CD14-positive monocyte (primary cell): ENCODE measurements around the gene MCRIP2. TPM values are rescaled to one million over a fixed set of nuclear protein-coding genes. Genes with fewer than 3 reads are reported as not detected.
A peak's percentile ranks its signal among the peaks of the same experiment; 100 is the strongest.

Experiments
- DNase-seq, 3 donors: peaks; one replicate each; pipeline ENCODE4 v3.0.0-alpha.2; 2011 to 2022
- H2AFZ ChIP-seq: 2 replicates; pipeline ENCODE4 v1.6.0; 2012; ENCODE audit warnings: mild to moderate bottlenecking, low read depth, low read length, inconsistent platforms; ENCODE audit not compliant: insufficient read depth, poor library complexity, severe bottlenecking
- H3K27ac ChIP-seq, 2 donors: 1 replicate in 1 of 2; 2 replicates in 1 of 2; pipeline ENCODE4 v1.5.1; 2012 to 2013; ENCODE audit warnings: low read length in 2 of 2, control low read depth in 1 of 2, inconsistent platforms in 1 of 2, low read depth in 1 of 2, mild to moderate bottlenecking in 1 of 2
- H3K27me3 ChIP-seq, 2 donors: one replicate each; pipeline versions ENCODE4 v1.6.0 to v1.6.1; 2011 to 2013; ENCODE audit warnings: low read length in 2 of 2; ENCODE audit not compliant: control insufficient read depth in 2 of 2, insufficient read depth in 2 of 2
- H3K36me3 ChIP-seq, 2 donors: replicated peaks in 1 of 2; 1 replicate in 1 of 2; 2 replicates in 1 of 2; pipeline versions ENCODE4 v1.5.1 to v1.6.1; 2012 to 2013; ENCODE audit warnings: low read length in 2 of 2, control low read depth in 1 of 2, inconsistent platforms in 1 of 2, mild to moderate bottlenecking in 1 of 2; ENCODE audit not compliant: insufficient read depth in 2 of 2, control insufficient read depth in 1 of 2
- H3K4me1 ChIP-seq, 2 donors: 1 replicate in 1 of 2; 2 replicates in 1 of 2; pipeline versions ENCODE4 v1.5.1 to v1.6.1; 2012 to 2013; ENCODE audit warnings: low read length in 2 of 2, control low read depth in 1 of 2, inconsistent platforms in 1 of 2, mild to moderate bottlenecking in 1 of 2, moderate library complexity in 1 of 2; ENCODE audit not compliant: insufficient read depth in 2 of 2, control insufficient read depth in 1 of 2
- H3K4me2 ChIP-seq: replicated peaks from 2 replicates; pipeline ENCODE3; 2012; ENCODE audit warnings: low read length, moderate library complexity, mild to moderate bottlenecking; ENCODE audit not compliant: poor library complexity, severe bottlenecking; ENCODE audit errors: extremely low read depth
- H3K4me3 ChIP-seq, 3 experiments: fragments of 200-600 bp in 1 of 3; sonication (generic) in 1 of 3; replicated peaks in 1 of 3; 1 replicate in 2 of 3; 2 replicates in 1 of 3; pipeline ENCODE4 v1.5.1; 2011 to 2013; ENCODE audit warnings: low read length in 3 of 3, mild to moderate bottlenecking in 3 of 3, control low read depth in 2 of 3, low read depth in 2 of 3, inconsistent platforms in 1 of 3, moderate library complexity in 1 of 3
- H3K79me2 ChIP-seq: 2 replicates; pipeline ENCODE4 v1.6.0; 2012; ENCODE audit warnings: mild to moderate bottlenecking, control low read depth, inconsistent platforms, low read length, moderate library complexity; ENCODE audit not compliant: insufficient read depth
- H3K9ac ChIP-seq: 2 replicates; pipeline ENCODE4 v1.6.0; 2017; ENCODE audit warnings: low read length, mild to moderate bottlenecking; ENCODE audit not compliant: insufficient read depth, poor library complexity, severe bottlenecking
- H3K9me3 ChIP-seq, 2 donors: replicated peaks in 1 of 2; 1 replicate in 1 of 2; 2 replicates in 1 of 2; pipeline versions ENCODE4 v1.5.1 to v1.6.1; 2012 to 2013; ENCODE audit warnings: low read length in 2 of 2, control low read depth in 1 of 2; ENCODE audit not compliant: control insufficient read depth in 1 of 2, insufficient read depth in 1 of 2
- H4K20me1 ChIP-seq: 2 replicates; pipeline ENCODE4 v1.6.0; 2012; ENCODE audit warnings: mild to moderate bottlenecking, low read length, control low read depth, moderate library complexity; ENCODE audit not compliant: insufficient read depth
- H3K27ac Mint-ChIP-seq, 7 donors: one replicate each; pipeline ENCODE4 v1.8.0; 2020; ENCODE audit warnings: mild to moderate bottlenecking in 7 of 7, mixed read lengths in 7 of 7, moderate library complexity in 6 of 7, inconsistent platforms in 2 of 7
- H3K27me3 Mint-ChIP-seq, 3 donors: one replicate each; pipeline ENCODE4 v1.8.0; 2021 to 2022; ENCODE audit warnings: low read depth in 3 of 3, mild to moderate bottlenecking in 3 of 3, mixed read lengths in 3 of 3, moderate library complexity in 3 of 3, inconsistent platforms in 1 of 3
- H3K36me3 Mint-ChIP-seq, 2 donors: one replicate each; pipeline ENCODE4 v1.8.0; 2020; ENCODE audit warnings: mixed read lengths in 2 of 2, inconsistent platforms in 1 of 2, mild to moderate bottlenecking in 1 of 2
- H3K4me1 Mint-ChIP-seq: one replicate; pipeline ENCODE4 v1.8.0; 2020; ENCODE audit warnings: mild to moderate bottlenecking, mixed read lengths
- H3K4me3 Mint-ChIP-seq, 2 donors: one replicate each; pipeline ENCODE4 v1.8.0; 2020; ENCODE audit warnings: mild to moderate bottlenecking in 2 of 2, mixed read lengths in 2 of 2, moderate library complexity in 1 of 2
- H3K9me3 Mint-ChIP-seq, 7 donors: one replicate each; pipeline ENCODE4 v1.8.0; 2020 to 2022; ENCODE audit warnings: mixed read lengths in 7 of 7, mild to moderate bottlenecking in 6 of 7, moderate library complexity in 6 of 7, inconsistent platforms in 2 of 7
- CTCF ChIP-seq: fragments of 200-600 bp; IDR thresholded peaks from one replicate; pipeline ENCODE4 v1.8.0; 2022; ENCODE audit warnings: antibody characterized with exemption, mild to moderate bottlenecking
- WGBS: methylation state at CpG from one replicate; pipeline ENCODE4 v1.1.5; 2013; ENCODE audit warnings: missing lambda C conversion rate; ENCODE audit not compliant: insufficient coverage; 5-methylcytosine and 5-hydroxymethylcytosine counted together
- intact Hi-C, 2 donors: fragments of 100-400 bp; cut with micrococcal nuclease; formaldehyde crosslinking; loops; one replicate each; pipeline versions ENCODE4 v1.15.0 to v1.15.1; 2023
- polyA plus RNA-seq, 3 donors: library from polyadenylated mRNA; depleted of rRNA in 1 of 3; unstranded in 2 of 3; stranded (reverse) in 1 of 3; fragments of 300-500 nt in 2 of 3; fragments of >200 nt in 1 of 3; fragmentation: Illumina TruSeq in 2 of 3; gene quantifications; 1 replicate in 2 of 3; 2 replicates in 1 of 3; pipeline ENCODE4 v1.2.3, GENCODE V29; 2012 to 2021

Gene MCRIP2
- polyA plus RNA-seq, 3 donors, result 23.7 to 65.6 (median 42.1) TPM

DNA sequence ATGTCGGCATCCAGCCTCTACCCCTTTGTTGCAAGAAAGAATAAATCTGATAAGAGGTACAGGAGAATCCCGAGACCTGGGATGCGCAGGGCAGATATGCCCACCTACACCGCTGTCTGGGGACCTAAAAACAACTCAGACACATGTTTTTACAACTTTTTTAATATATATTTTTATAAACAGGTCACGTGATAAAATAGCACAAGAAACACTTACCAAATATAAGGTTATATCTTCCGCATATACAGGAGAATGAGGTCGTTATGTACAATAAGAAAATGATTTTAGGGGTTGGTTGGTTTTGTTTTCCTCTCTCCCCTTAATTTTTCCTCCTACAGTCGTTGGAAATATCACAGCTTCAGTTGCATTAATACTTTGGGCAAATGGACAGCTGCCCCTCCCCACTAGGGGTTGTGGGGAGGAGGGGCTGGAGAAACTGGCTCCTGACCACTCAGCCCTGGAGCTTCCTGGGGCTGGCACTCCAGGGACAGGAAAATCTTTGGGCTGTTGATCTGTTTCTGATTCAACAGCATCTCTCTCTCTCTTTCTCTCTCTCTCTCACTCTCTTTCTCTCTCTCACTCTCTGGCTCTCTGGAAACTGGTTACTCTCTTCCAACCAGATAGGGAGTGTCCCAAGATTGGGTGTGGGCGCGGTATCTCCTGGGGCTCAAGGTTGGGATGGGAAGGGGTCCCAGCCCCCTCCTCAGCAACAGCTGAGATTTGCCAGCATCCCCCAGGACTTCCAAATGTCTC lies 50.9 kb downstream of the MCRIP2 start:
- no peak overlapping the region for H3K4me3 ChIP-seq
- Mint-ChIP-seq H3K36me3 (peaks cover 7 to 8% of the 10 kb centered on the region in 2 donors), H3K27ac (peak overlapping the region in 1 of 7 donors; percentile 62), H3K27me3 (peaks cover 51 to 67% (median 60%) of the 10 kb centered on the region in 3 donors), H3K4me1 (peaks cover 25% of the 10 kb centered on the region), H3K4me3 (peak overlapping the region in 1 of 2 donors; percentile 94), H3K9me3 (peaks cover 6 to 25% (median 8%) of the 10 kb centered on the region in 7 donors)
- H3K4me2 ChIP-seq, result no peak overlapping the region
- peaks cover 33 to 45% of the 10 kb centered on the region in 2 donors for H3K4me1 ChIP-seq
- peaks cover 4% of the 10 kb centered on the region for H4K20me1 ChIP-seq
- no peak overlapping the region for H2AFZ ChIP-seq
- H3K27me3 ChIP-seq, result peaks cover 20 to 53% of the 10 kb centered on the region in 2 donors
- H3K27ac ChIP-seq, result no peak overlapping the region
- H3K79me2 ChIP-seq, result no peaks in the 10 kb centered on the region
- WGBS, result no CpG with 5 or more reads among the region's 10 CpGs
- H3K36me3 ChIP-seq, result peaks cover 0 to 2% of the 10 kb centered on the region in 2 donors
- peaks cover 0 to 4% of the 10 kb centered on the region in 2 donors for H3K9me3 ChIP-seq
- TF ChIP-seq CTCF, result no peak
- DNase-seq, result no peak
- no peak overlapping the region for H3K9ac ChIP-seq
- intact Hi-C loops, result no loop called here

DNA sequence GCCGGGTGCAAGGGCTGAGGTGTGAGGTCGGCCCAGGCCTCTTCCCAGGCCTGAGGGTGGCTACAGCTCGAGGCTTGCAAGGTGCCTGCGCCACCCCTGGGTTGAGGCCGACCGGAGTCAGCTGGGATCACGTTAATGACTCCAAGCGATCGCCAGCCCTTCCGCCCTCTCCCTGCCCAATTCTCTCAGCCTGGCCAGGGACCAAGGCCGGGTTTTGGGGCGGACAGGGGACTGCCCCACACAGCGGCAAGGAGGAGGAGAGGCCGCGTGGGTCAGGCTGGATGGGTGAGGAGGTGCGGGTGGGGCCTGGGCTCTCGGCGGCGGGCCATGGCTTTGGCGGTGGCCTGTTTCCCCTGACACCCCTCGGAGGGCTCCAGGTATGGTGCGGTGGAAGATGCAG lies 51.7 kb downstream of the MCRIP2 start:
- Mint-ChIP-seq H3K27ac (no peak overlapping the region), H3K4me1 (peaks cover 25% of the 10 kb centered on the region), H3K4me3 (peak overlapping the region in 1 of 2 donors; percentile 75), H3K27me3 (peaks cover 57 to 74% (median 67%) of the 10 kb centered on the region in 3 donors), H3K36me3 (peaks cover 4 to 5% of the 10 kb centered on the region in 2 donors), H3K9me3 (peaks cover 6 to 32% (median 8%) of the 10 kb centered on the region in 7 donors)
- Histone ChIP-seq H3K79me2 (no peaks in the 10 kb centered on the region), H2AFZ (no peak overlapping the region), H3K4me1 (peaks cover 33 to 45% of the 10 kb centered on the region in 2 donors), H3K4me3 (no peak overlapping the region), H3K9ac (no peak overlapping the region), H3K27ac (no peak overlapping the region), H3K36me3 (no peaks in the 10 kb centered on the region), H3K9me3 (peaks cover 0 to 4% of the 10 kb centered on the region in 2 donors), H4K20me1 (peaks cover 4% of the 10 kb centered on the region), H3K4me2 (no peak overlapping the region), H3K27me3 (peaks cover 20 to 53% of the 10 kb centered on the region in 2 donors)
- no peak for TF ChIP-seq CTCF
- no peak for DNase-seq
- WGBS, result 51% methylated on average over 20 of the region's 22 CpGs
- intact Hi-C loops, result no loop called here
